Right lobe of liver (tissue), 6 donors: Measurements from ENCODE around the gene DZIP1. TPM values are rescaled to one million over a fixed set of nuclear protein-coding genes. Genes with fewer than 3 reads are reported as not detected.

Experiments used
- ATAC-seq, 4 donors: fragments of 200-7000 bp; cut with Tn5 transposase; one replicate each; pipeline ENCODE4 v1.9.1; 2020; ENCODE audit warnings: mild to moderate bottlenecking in 4 of 4, moderate library complexity in 4 of 4
- DNase-seq, 3 donors: peaks; one replicate each; pipeline ENCODE4 v3.0.0-alpha.2; 2020
- H3K27ac ChIP-seq, 3 donors: fragments of 200-600 bp; one replicate each; pipeline ENCODE4 v1.8.0; 2022
- H3K27me3 ChIP-seq, 2 donors: fragments of 200-600 bp; one replicate each; pipeline ENCODE4 v1.8.0; 2022
- H3K36me3 ChIP-seq, 4 donors: fragments of 200-600 bp; sonication (generic) in 1 of 4; one replicate each; pipeline versions ENCODE4 v1.5.1 to v1.8.0; 2017 to 2022; ENCODE audit warnings: control low read depth in 1 of 4
- H3K4me1 ChIP-seq, 4 donors: fragments of 200-600 bp; sonication (generic) in 1 of 4; one replicate each; pipeline versions ENCODE4 v1.5.1 to v1.8.0; 2017 to 2022; ENCODE audit warnings: control low read depth in 1 of 4
- H3K4me3 ChIP-seq, 3 donors: fragments of 200-600 bp; one replicate each; pipeline ENCODE4 v1.8.0; 2022
- H3K9me3 ChIP-seq, 4 donors: fragments of 200-600 bp; sonication (generic) in 1 of 4; one replicate each; pipeline versions ENCODE4 v1.5.1 to v1.8.0; 2017 to 2022; ENCODE audit warnings: control low read depth in 1 of 4
- POLR2A ChIP-seq: fragments of 450-650 bp; IDR thresholded peaks from one replicate; pipeline ENCODE4 v1.6.1; 2017; ENCODE audit warnings: antibody characterized with exemption, mild to moderate bottlenecking
- WGBS: methylation state at CpG from one replicate; pipeline ENCODE4 v1.1.6; 2018; ENCODE audit warnings: low coverage, low lambda C conversion rate; ENCODE audit not compliant: insufficient coverage; ENCODE audit errors: missing lambda C conversion rate; 5-methylcytosine and 5-hydroxymethylcytosine counted together
- intact Hi-C, 2 donors: fragments of 100-400 bp; cut with DNase I; formaldehyde crosslinking; loops; one replicate each; pipeline versions ENCODE4 v1.11.2 to v1.14.1; 2022
- total RNA-seq, 6 experiments: library from RNA; depleted of rRNA in 2 of 6; stranded (reverse); fragments of >200 nt in 2 of 6; fragmentation: NEBNext Ultra II Directional in 3 of 6; extraction: Animal tissue kit (Norgen Biotek cat#: 25700) in 3 of 6; gene quantifications; one replicate each; pipeline versions ENCODE4 v1.1.0 to v1.2.4, GENCODE V29; 2016 to 2023
- TF ChIP-seq, protein P1 (sequence below), 4 donors: fragments of 200-600 bp in 3 of 4; fragments of 450-650 bp in 1 of 4; IDR thresholded peaks; one replicate each; pipeline versions ENCODE4 v1.5.1 to v1.8.0; 2016 to 2022; ENCODE audit warnings: antibody characterized with exemption in 4 of 4, mild to moderate bottlenecking in 2 of 4
- donor health status: DM: no; HTN: yes; CAD: no.
- donor health status: DM: no; HTN: no; CAD: no.
- donor health status: DM: no; HTN: no; CAD: no.
- donor health status: DM: no; HTN: yes; CAD: no.
- donor health status: DM: no; HTN: yes; CAD: no.

DZIP1 gene
- total RNA-seq, 6 experiments from 2014 or later: 0.59 to 1.5 (median 0.94) TPM

DNA sequence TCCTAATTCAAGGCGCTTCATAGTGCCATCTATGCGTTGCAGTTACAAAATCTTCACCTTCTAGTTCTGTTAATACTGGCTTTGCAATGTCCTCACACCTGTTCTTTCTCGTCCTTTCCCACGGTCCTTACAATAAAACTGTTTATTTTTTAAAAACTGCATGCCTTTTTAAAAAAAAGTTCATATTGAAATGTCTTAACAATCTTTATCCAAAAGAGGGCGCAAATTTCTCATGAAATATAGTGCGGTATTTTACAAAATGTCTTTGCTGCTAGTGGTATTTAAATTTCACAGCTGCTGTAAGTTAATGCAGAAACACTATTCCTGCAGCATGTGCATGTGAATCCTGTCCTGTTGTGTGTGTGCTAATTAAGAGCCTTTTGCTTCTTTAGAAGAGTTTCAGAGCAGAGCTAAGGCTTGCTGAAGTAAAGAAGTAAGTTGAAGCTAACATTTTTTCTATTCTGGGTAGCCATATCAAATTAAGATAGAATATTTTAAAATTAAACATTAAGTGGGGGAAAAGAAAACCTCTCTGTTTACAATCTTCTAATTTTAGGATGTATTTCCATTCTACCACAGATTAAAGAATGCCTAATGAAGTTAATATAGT, 107.8 kb downstream of the DZIP1 start:
- Histone ChIP-seq H3K27me3 (no peaks in the 10 kb centered on the region), H3K27ac (no peak overlapping the region), H3K36me3 (no peaks in the 10 kb centered on the region), H3K9me3 (no peaks in the 10 kb centered on the region), H3K4me1 (peaks cover 0 to 8% (median 0%) of the 10 kb centered on the region in 4 donors), H3K4me3 (no peak overlapping the region)
- no peak for TF ChIP-seq POLR2A
- TF ChIP-seq, protein P1, sequence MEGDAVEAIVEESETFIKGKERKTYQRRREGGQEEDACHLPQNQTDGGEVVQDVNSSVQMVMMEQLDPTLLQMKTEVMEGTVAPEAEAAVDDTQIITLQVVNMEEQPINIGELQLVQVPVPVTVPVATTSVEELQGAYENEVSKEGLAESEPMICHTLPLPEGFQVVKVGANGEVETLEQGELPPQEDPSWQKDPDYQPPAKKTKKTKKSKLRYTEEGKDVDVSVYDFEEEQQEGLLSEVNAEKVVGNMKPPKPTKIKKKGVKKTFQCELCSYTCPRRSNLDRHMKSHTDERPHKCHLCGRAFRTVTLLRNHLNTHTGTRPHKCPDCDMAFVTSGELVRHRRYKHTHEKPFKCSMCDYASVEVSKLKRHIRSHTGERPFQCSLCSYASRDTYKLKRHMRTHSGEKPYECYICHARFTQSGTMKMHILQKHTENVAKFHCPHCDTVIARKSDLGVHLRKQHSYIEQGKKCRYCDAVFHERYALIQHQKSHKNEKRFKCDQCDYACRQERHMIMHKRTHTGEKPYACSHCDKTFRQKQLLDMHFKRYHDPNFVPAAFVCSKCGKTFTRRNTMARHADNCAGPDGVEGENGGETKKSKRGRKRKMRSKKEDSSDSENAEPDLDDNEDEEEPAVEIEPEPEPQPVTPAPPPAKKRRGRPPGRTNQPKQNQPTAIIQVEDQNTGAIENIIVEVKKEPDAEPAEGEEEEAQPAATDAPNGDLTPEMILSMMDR (IDR thresholded peaks at IDR 0.05): peak; percentile 31 to 54 (median 46)
- intact Hi-C loops: loop anchor here in 1 of 2 donors (10.0 kb wide), 1 partner anchor 68 kb away; no protein-coding TSS in a partner anchor
- DNase-seq (no peak), ATAC-seq (peak in 3 of 4 donors; percentile 26 to 48 (median 34))
- 11% methylated on average over 6 of the region's 6 CpGs for WGBS

DNA sequence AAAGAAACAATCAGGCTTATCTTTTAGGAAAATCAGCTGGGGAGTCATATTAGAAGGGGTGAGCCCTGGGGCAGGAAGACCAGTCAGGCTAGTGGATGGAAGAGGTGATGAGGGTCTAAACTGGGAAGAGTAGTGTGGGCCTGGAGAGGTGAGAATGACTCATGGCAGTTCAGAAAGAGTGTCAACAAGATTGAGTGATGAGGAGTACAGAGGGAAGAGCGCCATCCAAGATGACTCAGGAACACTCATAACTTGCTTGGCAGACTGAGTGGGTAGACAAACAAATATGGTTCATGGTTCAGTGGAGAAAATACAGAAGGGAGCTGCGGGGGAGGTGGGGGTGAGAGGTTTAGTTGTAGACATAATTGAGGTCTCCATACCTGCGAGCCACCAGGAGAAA, 109.3 kb downstream of the DZIP1 start:
- H3K4me3 ChIP-seq: no peak overlapping the region
- no peaks in the 10 kb centered on the region for H3K36me3 ChIP-seq
- no peaks in the 10 kb centered on the region for H3K27me3 ChIP-seq
- no peak for TF ChIP-seq POLR2A
- TF ChIP-seq, protein P1 (IDR thresholded peaks at IDR 0.05): no peak
- H3K9me3 ChIP-seq: no peaks in the 10 kb centered on the region
- WGBS: 30% methylated on average over 3 of the region's 3 CpGs
- ATAC-seq (peak; percentile 17 to 97 (median 74)), DNase-seq (no peak)
- intact Hi-C loops: loop anchor here in 1 of 2 donors (10.0 kb wide), 1 partner anchor 70 kb away; no protein-coding TSS in a partner anchor
- peaks cover 0 to 8% (median 0%) of the 10 kb centered on the region in 4 donors for H3K4me1 ChIP-seq
- no peak overlapping the region for H3K27ac ChIP-seq

DNA sequence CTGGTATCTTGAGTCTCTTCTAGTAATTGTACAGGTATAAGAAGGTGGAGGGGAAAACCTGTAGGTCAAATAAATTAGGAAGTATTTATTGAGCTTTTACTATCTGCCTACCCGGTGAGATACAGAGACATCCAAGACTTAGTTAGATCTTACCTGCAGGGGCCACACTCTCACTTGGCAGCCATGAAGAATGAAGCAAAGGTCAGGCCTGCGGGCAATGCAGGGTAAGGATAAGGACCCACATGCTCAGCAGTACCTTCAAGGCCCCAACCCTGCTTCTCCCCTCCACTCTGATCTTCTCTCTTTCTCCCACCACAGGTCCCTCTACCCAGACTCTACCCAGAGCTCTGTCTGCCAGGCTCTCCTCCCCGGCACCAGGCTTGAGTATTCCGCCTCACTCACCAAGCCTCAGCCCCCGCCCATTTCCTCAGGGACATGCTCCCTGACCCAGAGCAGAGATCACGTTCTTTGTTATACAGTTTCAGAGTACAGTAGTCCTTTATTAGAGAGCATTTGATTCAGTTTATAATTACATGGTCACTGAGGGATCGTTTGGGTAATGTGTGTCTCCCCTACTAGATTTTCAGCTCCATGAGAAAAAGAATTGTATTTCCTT, 110.9 kb downstream of the DZIP1 start:
- H3K4me3 ChIP-seq: no peak overlapping the region
- no peaks in the 10 kb centered on the region for H3K36me3 ChIP-seq
- H3K27me3 ChIP-seq: no peaks in the 10 kb centered on the region
- H3K4me1 ChIP-seq: peaks cover 0 to 8% (median 0%) of the 10 kb centered on the region in 4 donors
- no peak for DNase-seq
- no peaks in the 10 kb centered on the region for H3K9me3 ChIP-seq
- TF ChIP-seq, protein P1 (IDR thresholded peaks at IDR 0.05): no peak
- no peak for TF ChIP-seq POLR2A
- intact Hi-C loops: loop anchor here in 1 of 2 donors (10.0 kb wide), 1 partner anchor 71 kb away; no protein-coding TSS in a partner anchor
- no peak overlapping the region for H3K27ac ChIP-seq
- peak in 2 of 4 donors; percentile 12 to 21 for ATAC-seq
- 62% methylated on average over 6 of the region's 7 CpGs for WGBS

DNA sequence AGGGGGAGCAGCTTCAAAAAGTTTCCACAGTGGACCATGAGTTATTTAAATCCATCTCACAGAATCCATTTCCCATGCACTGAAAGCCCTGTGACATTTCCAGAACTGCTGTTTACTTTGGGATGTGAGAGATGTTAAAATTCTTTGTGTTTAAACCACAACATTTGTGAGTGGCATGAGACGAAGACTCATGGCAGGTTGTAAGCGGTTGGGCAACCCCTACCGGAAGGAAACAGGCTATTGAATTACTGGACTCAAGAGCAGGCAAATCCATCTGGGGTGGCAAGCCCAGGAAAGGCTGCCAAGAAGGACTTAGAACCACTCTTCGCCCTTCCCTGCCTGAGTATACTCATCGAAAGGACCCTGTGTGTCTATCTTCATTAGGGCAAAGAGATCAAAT, 114.3 kb downstream of the DZIP1 start:
- H3K4me1 ChIP-seq: peaks cover 0 to 3% (median 0%) of the 10 kb centered on the region in 4 donors
- no peaks in the 10 kb centered on the region for H3K36me3 ChIP-seq
- DNase-seq (no peak), ATAC-seq (no peak)
- no peak for TF ChIP-seq POLR2A
- TF ChIP-seq, protein P1 (IDR thresholded peaks at IDR 0.05): no peak
- H3K27ac ChIP-seq: no peak overlapping the region
- H3K9me3 ChIP-seq: no peaks in the 10 kb centered on the region
- intact Hi-C loops: loop anchor here in 1 of 2 donors (10.0 kb wide), 1 partner anchor 75 kb away; no protein-coding TSS in a partner anchor
- H3K27me3 ChIP-seq: no peaks in the 10 kb centered on the region
- H3K4me3 ChIP-seq: no peak overlapping the region
- 51% methylated on average over 5 of the region's 5 CpGs for WGBS

Other genes with a start within 250 kb of the DZIP1 start
- 1 to 10 TPM; 1.1 to 2.0 (median 1.5) TPM for gene CLDN10, start 92.0 kb downstream of the DZIP1 start, total RNA-seq
- gene DNAJC3, start 32.4 kb upstream of the DZIP1 start, total RNA-seq: 10 to 100 TPM; 49.0 to 64.3 (median 51.7) TPM